Esophagus squamous epithelium (tissue), 4 donors: ENCODE results near the gene ANKRD13D.

Experiments used
- POLR2A ChIP-seq, 4 donors: fragments of 450-650 bp; IDR thresholded peaks; one replicate each; pipeline ENCODE4 v1.6.1; 2017; ENCODE audit warnings: antibody characterized with exemption in 4 of 4, mild to moderate bottlenecking in 4 of 4, moderate library complexity in 3 of 4
- TF ChIP-seq, protein P1 (sequence below), 6 experiments: fragments of 450-650 bp in 4 of 6; fragments of 200-600 bp in 2 of 6; sonication (generic) in 2 of 6; IDR thresholded peaks; one replicate each; pipeline ENCODE4 v1.5.1; 2016 to 2019; ENCODE audit warnings: antibody characterized with exemption in 6 of 6, mild to moderate bottlenecking in 4 of 6, moderate library complexity in 4 of 6

- TF ChIP-seq, protein P1, sequence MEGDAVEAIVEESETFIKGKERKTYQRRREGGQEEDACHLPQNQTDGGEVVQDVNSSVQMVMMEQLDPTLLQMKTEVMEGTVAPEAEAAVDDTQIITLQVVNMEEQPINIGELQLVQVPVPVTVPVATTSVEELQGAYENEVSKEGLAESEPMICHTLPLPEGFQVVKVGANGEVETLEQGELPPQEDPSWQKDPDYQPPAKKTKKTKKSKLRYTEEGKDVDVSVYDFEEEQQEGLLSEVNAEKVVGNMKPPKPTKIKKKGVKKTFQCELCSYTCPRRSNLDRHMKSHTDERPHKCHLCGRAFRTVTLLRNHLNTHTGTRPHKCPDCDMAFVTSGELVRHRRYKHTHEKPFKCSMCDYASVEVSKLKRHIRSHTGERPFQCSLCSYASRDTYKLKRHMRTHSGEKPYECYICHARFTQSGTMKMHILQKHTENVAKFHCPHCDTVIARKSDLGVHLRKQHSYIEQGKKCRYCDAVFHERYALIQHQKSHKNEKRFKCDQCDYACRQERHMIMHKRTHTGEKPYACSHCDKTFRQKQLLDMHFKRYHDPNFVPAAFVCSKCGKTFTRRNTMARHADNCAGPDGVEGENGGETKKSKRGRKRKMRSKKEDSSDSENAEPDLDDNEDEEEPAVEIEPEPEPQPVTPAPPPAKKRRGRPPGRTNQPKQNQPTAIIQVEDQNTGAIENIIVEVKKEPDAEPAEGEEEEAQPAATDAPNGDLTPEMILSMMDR (IDR thresholded peaks at IDR 0.05), result no peak
- TF ChIP-seq POLR2A (IDR thresholded peaks at IDR 0.05), result no peak
These were observed 33.8 kb upstream of the ANKRD13D start for GRCh38 chr11:67255353-67255752.
